Stimulated activated CD4-positive, alpha-beta T cell treated with anti-CD3 and anti-CD28 coated beads, TNF-alpha, amount 100 ng/mL, for 24 hours (primary cell): ENCODE results near the gene GSAP.
"Not testable (repeated sequence)": the region's sequence is repeated elsewhere in the genome, so short reads cannot be mapped to it uniquely, and the experiment has no call there.

Experiments used
- DNase-seq, 3 experiments: peaks; one replicate each; pipeline ENCODE4 v3.0.0-alpha.2; 2020; ENCODE audit warnings: low read depth in 3 of 3

Gene GSAP

GRCh38 chr7:77360104-77360503 is 56.0 kb downstream of the GSAP start:
- DNase-seq, result no peak

GRCh38 chr7:77359599-77359998 is 56.5 kb downstream of the GSAP start:
- DNase-seq, result no peak

GRCh38 chr7:77354914-77355313 is 61.2 kb downstream of the GSAP start:
- DNase-seq, result no peak

- DNase-seq, result no peak
Measured at GRCh38 chr7:77354484-77354883, 61.7 kb downstream of the GSAP start.

- no peak for DNase-seq
Measured at GRCh38 chr7:77353911-77354310, 62.2 kb downstream of the GSAP start.

GRCh38 chr7:77353407-77353721 is 62.8 kb downstream of the GSAP start:
- no peak for DNase-seq

- no peak for DNase-seq
Measured at GRCh38 chr7:77352665-77353406, 63.3 kb downstream of the GSAP start.

- peak in 1 of 3 experiments; percentile 25 for DNase-seq
Measured at GRCh38 chr7:77351539-77352004, 64.6 kb downstream of the GSAP start.

- DNase-seq, result no peak
Measured at GRCh38 chr7:77349141-77349540, 67.0 kb downstream of the GSAP start.

- DNase-seq, result no peak
Measured at GRCh38 chr7:77348371-77348813, 67.8 kb downstream of the GSAP start.

- DNase-seq, result no peak
Measured at GRCh38 chr7:77346441-77346840, 69.7 kb downstream of the GSAP start.

GRCh38 chr7:77345426-77345825 is 70.7 kb downstream of the GSAP start:
- DNase-seq, result not testable (repeated sequence)

- no peak for DNase-seq
Measured at GRCh38 chr7:77339726-77340125, 76.4 kb downstream of the GSAP start.

GRCh38 chr7:77338883-77339629 is 77.1 kb downstream of the GSAP start:
- DNase-seq, result no peak

- DNase-seq, result no peak
Measured at GRCh38 chr7:77338260-77338659, 77.9 kb downstream of the GSAP start.

- no peak for DNase-seq
Measured at GRCh38 chr7:77337456-77337990, 78.6 kb downstream of the GSAP start.

GRCh38 chr7:77335581-77335980 is 80.6 kb downstream of the GSAP start:
- DNase-seq, result no peak

- not testable (repeated sequence) for DNase-seq
Measured at GRCh38 chr7:77334039-77334438, 82.1 kb downstream of the GSAP start.

- DNase-seq, result peak in 1 of 3 experiments; percentile 37
Measured at GRCh38 chr7:77331938-77332695, 84.0 kb downstream of the GSAP start.

GRCh38 chr7:77330169-77330882 is 85.8 kb downstream of the GSAP start:
- no peak for DNase-seq

GRCh38 chr7:77329466-77330168 is 86.5 kb downstream of the GSAP start:
- no peak for DNase-seq
